ENCODE measurements around the gene ENGASE. TPM values are rescaled to one million over a fixed set of nuclear protein-coding genes. Genes with fewer than 3 reads are reported as not detected.

ENGASE gene
- total RNA-seq, 1 experiment from 2014 or later: 50.0 TPM

- no peak overlapping the region for H3K4me3 Mint-ChIP-seq (ENCODE audit: unreplicated experiment)
- H3K4me1 ChIP-seq: no peaks in the 10 kb centered on the region
- intact Hi-C loops (cut with micrococcal nuclease; ENCODE audit: unreplicated experiment): no loop called here
- no peaks in the 10 kb centered on the region for H3K27me3 ChIP-seq (replicated peaks; ENCODE audit: control insufficient read depth, insufficient read depth, low read length)
- peak overlapping the region; percentile 28 for H3K27ac Mint-ChIP-seq (ENCODE audit: unreplicated experiment)
- ChIA-PET POLR2A (interaction anchor here (1.5 kb wide), 1 partner anchor 35 kb away, joined by 3 read pairs; the partner anchor contains the start of gene ENGASE), CTCF (interaction anchor here (0.6 kb wide), 1 partner anchor 706 kb away, joined by 5 read pairs; no protein-coding TSS in a partner anchor)
- no peaks in the 10 kb centered on the region for H3K9me3 ChIP-seq
- H3K36me3 ChIP-seq (ENCODE audit: control insufficient read depth, insufficient read depth, low read length): no peaks in the 10 kb centered on the region
- DNase-seq: no peak
- no peaks in the 10 kb centered on the region for H3K27me3 Mint-ChIP-seq (ENCODE audit: insufficient read depth, unreplicated experiment)
- H3K4me3 ChIP-seq (ENCODE audit: low read depth, low read length): no peak overlapping the region
- H3K9me3 Mint-ChIP-seq (ENCODE audit: unreplicated experiment): no peaks in the 10 kb centered on the region
- TF ChIP-seq, protein P1, sequence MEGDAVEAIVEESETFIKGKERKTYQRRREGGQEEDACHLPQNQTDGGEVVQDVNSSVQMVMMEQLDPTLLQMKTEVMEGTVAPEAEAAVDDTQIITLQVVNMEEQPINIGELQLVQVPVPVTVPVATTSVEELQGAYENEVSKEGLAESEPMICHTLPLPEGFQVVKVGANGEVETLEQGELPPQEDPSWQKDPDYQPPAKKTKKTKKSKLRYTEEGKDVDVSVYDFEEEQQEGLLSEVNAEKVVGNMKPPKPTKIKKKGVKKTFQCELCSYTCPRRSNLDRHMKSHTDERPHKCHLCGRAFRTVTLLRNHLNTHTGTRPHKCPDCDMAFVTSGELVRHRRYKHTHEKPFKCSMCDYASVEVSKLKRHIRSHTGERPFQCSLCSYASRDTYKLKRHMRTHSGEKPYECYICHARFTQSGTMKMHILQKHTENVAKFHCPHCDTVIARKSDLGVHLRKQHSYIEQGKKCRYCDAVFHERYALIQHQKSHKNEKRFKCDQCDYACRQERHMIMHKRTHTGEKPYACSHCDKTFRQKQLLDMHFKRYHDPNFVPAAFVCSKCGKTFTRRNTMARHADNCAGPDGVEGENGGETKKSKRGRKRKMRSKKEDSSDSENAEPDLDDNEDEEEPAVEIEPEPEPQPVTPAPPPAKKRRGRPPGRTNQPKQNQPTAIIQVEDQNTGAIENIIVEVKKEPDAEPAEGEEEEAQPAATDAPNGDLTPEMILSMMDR (IDR thresholded peaks at IDR 0.05; ENCODE audit: insufficient read depth in 1 of 2, low read depth in 1 of 2, low read length in 1 of 2, severe bottlenecking in 1 of 2, unreplicated experiment in 1 of 2): no peak
- peaks cover under 1% of the 10 kb centered on the region for H3K4me1 Mint-ChIP-seq (ENCODE audit: low read depth, unreplicated experiment)
- BruUV-seq (replicated peaks): no TSS peak
- H3K36me3 Mint-ChIP-seq (ENCODE audit: insufficient read depth, unreplicated experiment): no peaks in the 10 kb centered on the region
Measured at GRCh38 chr17:79039886-79040285, 34.7 kb upstream of the ENGASE start.

- Mint-ChIP-seq H3K27ac (ENCODE audit: unreplicated experiment) (no peak overlapping the region), H3K9me3 (ENCODE audit: unreplicated experiment) (no peaks in the 10 kb centered on the region), H3K4me3 (ENCODE audit: unreplicated experiment) (no peak overlapping the region), H3K27me3 (ENCODE audit: insufficient read depth, unreplicated experiment) (no peaks in the 10 kb centered on the region), H3K36me3 (ENCODE audit: insufficient read depth, unreplicated experiment) (no peaks in the 10 kb centered on the region), H3K4me1 (ENCODE audit: low read depth, unreplicated experiment) (peaks cover 6% of the 10 kb centered on the region)
- intact Hi-C loops (cut with micrococcal nuclease; ENCODE audit: unreplicated experiment): no loop called here
- POLR2A ChIA-PET: interaction anchor here (1.5 kb wide), 1 partner anchor 33 kb away, joined by 3 read pairs; the partner anchor contains the start of gene ENGASE
- CTCF ChIA-PET: interaction anchor here (1.0 to 1.5 kb wide), 2 partner anchors 14 to 22 kb away, joined by 3 to 10 read pairs; no protein-coding TSS in a partner anchor
- Histone ChIP-seq H3K9me3 (no peaks in the 10 kb centered on the region), H3K36me3 (ENCODE audit: control insufficient read depth, insufficient read depth, low read length) (no peaks in the 10 kb centered on the region), H3K27me3 (replicated peaks; ENCODE audit: control insufficient read depth, insufficient read depth, low read length) (no peaks in the 10 kb centered on the region), H3K4me3 (ENCODE audit: low read depth, low read length) (no peak overlapping the region), H3K4me1 (no peaks in the 10 kb centered on the region)
- no peak for DNase-seq
- TF ChIP-seq, protein P1 (IDR thresholded peaks at IDR 0.05; ENCODE audit: insufficient read depth in 1 of 2, low read depth in 1 of 2, low read length in 1 of 2, severe bottlenecking in 1 of 2, unreplicated experiment in 1 of 2): no peak
- no TSS peak for BruUV-seq (replicated peaks)
Measured at GRCh38 chr17:79041041-79041570, 33.5 kb upstream of the ENGASE start.

DNA sequence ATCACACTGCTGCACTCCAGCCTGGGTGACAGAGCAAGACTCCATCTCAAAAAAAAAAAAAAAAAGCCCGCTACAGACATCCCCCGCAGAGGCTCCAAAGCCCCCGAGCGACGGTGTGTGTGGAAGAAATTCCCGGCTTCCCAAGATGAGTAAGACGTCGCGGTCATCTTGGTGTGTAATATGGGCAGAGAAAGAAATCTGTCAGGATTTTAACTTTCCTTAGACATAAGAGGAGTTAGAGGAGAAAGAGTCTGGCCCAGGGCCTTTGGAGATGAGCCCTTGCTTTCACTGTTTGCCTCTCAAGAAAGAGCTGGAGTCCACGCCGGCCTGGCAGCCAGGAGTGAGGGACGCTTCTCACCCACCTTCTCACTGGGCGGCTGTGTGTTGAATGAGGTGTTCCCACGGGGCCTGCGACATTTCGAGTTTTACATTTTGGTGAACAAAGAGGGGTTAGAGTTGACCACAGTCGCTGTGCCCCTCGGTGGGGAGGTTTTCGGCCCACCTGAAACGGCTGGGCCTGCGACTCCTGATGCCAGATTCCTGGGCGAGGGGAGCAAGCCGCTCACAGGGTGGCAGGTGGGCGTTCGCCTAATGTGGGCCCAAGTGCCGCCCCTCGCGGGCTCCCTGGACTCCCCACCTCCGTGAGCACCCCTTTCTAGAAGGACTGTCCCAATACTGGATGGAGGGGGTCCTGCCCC lies 32.8 kb upstream of the ENGASE start:
- TF ChIP-seq, protein P1 (IDR thresholded peaks at IDR 0.05; ENCODE audit: insufficient read depth in 1 of 2, low read depth in 1 of 2, low read length in 1 of 2, severe bottlenecking in 1 of 2, unreplicated experiment in 1 of 2): no peak
- ChIA-PET CTCF (interaction anchor here (0.6 to 1.5 kb wide), 9 partner anchors 9 to 346 kb away, joined by 3 to 10 read pairs (median 3); no protein-coding TSS in a partner anchor), POLR2A (interaction anchor here (0.8 to 1.5 kb wide), 2 partner anchors 15 to 33 kb away, joined by 3 read pairs; partner anchors contain the start of gene ENGASE)
- H3K27me3 ChIP-seq (replicated peaks; ENCODE audit: control insufficient read depth, insufficient read depth, low read length): no peaks in the 10 kb centered on the region
- no peaks in the 10 kb centered on the region for H3K9me3 ChIP-seq
- H3K9me3 Mint-ChIP-seq (ENCODE audit: unreplicated experiment): no peaks in the 10 kb centered on the region
- no peak overlapping the region for H3K4me3 ChIP-seq (ENCODE audit: low read depth, low read length)
- H3K36me3 ChIP-seq (ENCODE audit: control insufficient read depth, insufficient read depth, low read length): no peaks in the 10 kb centered on the region
- H3K27me3 Mint-ChIP-seq (ENCODE audit: insufficient read depth, unreplicated experiment): no peaks in the 10 kb centered on the region
- no peak for DNase-seq
- intact Hi-C loops (cut with micrococcal nuclease; ENCODE audit: unreplicated experiment): loop anchor here (1.0 kb wide), 2 partner anchors 23 to 56 kb away; no protein-coding TSS in a partner anchor
- H3K36me3 Mint-ChIP-seq (ENCODE audit: insufficient read depth, unreplicated experiment): no peaks in the 10 kb centered on the region
- H3K4me3 Mint-ChIP-seq (ENCODE audit: unreplicated experiment): no peak overlapping the region
- H3K4me1 Mint-ChIP-seq (ENCODE audit: low read depth, unreplicated experiment): peaks cover 6% of the 10 kb centered on the region
- no TSS peak for BruUV-seq (replicated peaks)
- H3K27ac Mint-ChIP-seq (ENCODE audit: unreplicated experiment): no peak overlapping the region
- no peaks in the 10 kb centered on the region for H3K4me1 ChIP-seq
